Parathyroid adenoma (tissue), 2 donors: ENCODE results near the gene TNS3.

Source experiments
- H2AFZ ChIP-seq: fragments of 300-600 bp; sonication (generic); one replicate; pipeline ENCODE4 v1.7.0; 2017; ENCODE audit warnings: antibody characterized with exemption, mild to moderate bottlenecking
- H3K27ac ChIP-seq: fragments of 300-600 bp; sonication (generic); one replicate; pipeline ENCODE4 v1.7.0; 2017
- H3K27me3 ChIP-seq: fragments of 300-600 bp; sonication (generic); one replicate; pipeline ENCODE4 v1.7.0; 2017; ENCODE audit warnings: low read length; ENCODE audit not compliant: control insufficient read depth, insufficient read depth
- H3K36me3 ChIP-seq: fragments of 300-600 bp; sonication (generic); one replicate; pipeline ENCODE4 v1.7.0; 2017; ENCODE audit warnings: low read length; ENCODE audit not compliant: control insufficient read depth, insufficient read depth
- H3K4me1 ChIP-seq: fragments of 300-600 bp; sonication (generic); one replicate; pipeline ENCODE4 v1.7.0; 2017; ENCODE audit warnings: control low read depth
- H3K4me2 ChIP-seq: fragments of 300-600 bp; sonication (generic); one replicate; pipeline ENCODE4 v1.7.0; 2017; ENCODE audit warnings: low read length
- H3K4me3 ChIP-seq: fragments of 300-600 bp; sonication (generic); one replicate; pipeline ENCODE4 v1.7.0; 2017; ENCODE audit warnings: low read depth, low read length
- H3K79me2 ChIP-seq: fragments of 300-600 bp; sonication (generic); one replicate; pipeline ENCODE4 v1.7.0; 2017; ENCODE audit warnings: control low read depth
- H3K9ac ChIP-seq: fragments of 300-600 bp; sonication (generic); one replicate; pipeline ENCODE4 v1.7.0; 2017; ENCODE audit warnings: mild to moderate bottlenecking
- H3K9me3 ChIP-seq: fragments of 300-600 bp; sonication (generic); one replicate; pipeline ENCODE4 v1.7.0; 2017; ENCODE audit warnings: low read length; ENCODE audit not compliant: control insufficient read depth
- CTCF ChIP-seq: fragments of 300-600 bp; sonication (generic); IDR thresholded peaks from one replicate; pipeline ENCODE4 v1.7.0; 2017; ENCODE audit warnings: antibody characterized with exemption, mild to moderate bottlenecking
- donor health status: primary hyperparathyroidism.

TNS3 gene

GRCh38 chr7:47438411-47439029 is 143.4 kb downstream of the TNS3 start:
- no peak overlapping the region for H3K4me3 ChIP-seq
- H3K4me2 ChIP-seq, result no peak overlapping the region
- no peaks in the 10 kb centered on the region for H3K9me3 ChIP-seq
- TF ChIP-seq CTCF, result no peak
- H3K79me2 ChIP-seq, result peaks cover 26% of the 10 kb centered on the region
- no peak overlapping the region for H2AFZ ChIP-seq
- no peaks in the 10 kb centered on the region for H3K27me3 ChIP-seq
- no peak overlapping the region for H3K9ac ChIP-seq
- no peak overlapping the region for H3K27ac ChIP-seq
- no peaks in the 10 kb centered on the region for H3K36me3 ChIP-seq
- peaks cover 19% of the 10 kb centered on the region for H3K4me1 ChIP-seq

GRCh38 chr7:47435889-47436312 is 146.0 kb downstream of the TNS3 start:
- Histone ChIP-seq H3K4me1 (peaks cover 15% of the 10 kb centered on the region), H3K4me3 (no peak overlapping the region), H3K36me3 (no peaks in the 10 kb centered on the region), H2AFZ (peak overlapping the region; percentile 13), H3K4me2 (no peak overlapping the region), H3K9me3 (no peaks in the 10 kb centered on the region), H3K27me3 (no peaks in the 10 kb centered on the region), H3K9ac (no peak overlapping the region), H3K27ac (no peak overlapping the region), H3K79me2 (peaks cover 11% of the 10 kb centered on the region)
- peak; percentile 80 for TF ChIP-seq CTCF

- Histone ChIP-seq H3K27me3 (no peaks in the 10 kb centered on the region), H2AFZ (peak overlapping the region; percentile 62), H3K4me1 (peaks cover 20% of the 10 kb centered on the region), H3K36me3 (no peaks in the 10 kb centered on the region), H3K79me2 (peaks cover 7% of the 10 kb centered on the region), H3K9me3 (no peaks in the 10 kb centered on the region), H3K27ac (peak overlapping the region; percentile 76), H3K4me3 (no peak overlapping the region), H3K9ac (no peak overlapping the region), H3K4me2 (peak overlapping the region; percentile 12)
- no peak for TF ChIP-seq CTCF
Observed at GRCh38 chr7:47433564-47433895, 148.4 kb downstream of the TNS3 start.

- H3K9me3 ChIP-seq, result no peaks in the 10 kb centered on the region
- no peaks in the 10 kb centered on the region for H3K27me3 ChIP-seq
- peaks cover 26% of the 10 kb centered on the region for H3K4me1 ChIP-seq
- H3K79me2 ChIP-seq, result peaks cover 7% of the 10 kb centered on the region
- H3K9ac ChIP-seq, result peak overlapping the region; percentile 1
- H3K4me2 ChIP-seq, result peak overlapping the region; percentile 29
- H3K4me3 ChIP-seq, result no peak overlapping the region
- peak overlapping the region; percentile 62 for H2AFZ ChIP-seq
- no peak for TF ChIP-seq CTCF
- H3K36me3 ChIP-seq, result no peaks in the 10 kb centered on the region
- peak overlapping the region; percentile 76 for H3K27ac ChIP-seq
Observed at GRCh38 chr7:47432671-47433563, 149.0 kb downstream of the TNS3 start.
